HG03571 (cell line): Measurements from ENCODE around the gene EPN3.

Source experiments
- ATAC-seq: cut with Tn5 transposase; IDR thresholded peaks from one replicate; pipeline ENCODE4 v1.9.1; 2021; ENCODE audit not compliant: unreplicated experiment

Gene EPN3

GRCh38 chr17:50508573-50509460 lies 23.7 kb upstream of the EPN3 start:
- ATAC-seq = no peak

- peak; percentile 80 for ATAC-seq
These were observed 21.5 kb upstream of the EPN3 start for GRCh38 chr17:50511058-50511457.

DNA sequence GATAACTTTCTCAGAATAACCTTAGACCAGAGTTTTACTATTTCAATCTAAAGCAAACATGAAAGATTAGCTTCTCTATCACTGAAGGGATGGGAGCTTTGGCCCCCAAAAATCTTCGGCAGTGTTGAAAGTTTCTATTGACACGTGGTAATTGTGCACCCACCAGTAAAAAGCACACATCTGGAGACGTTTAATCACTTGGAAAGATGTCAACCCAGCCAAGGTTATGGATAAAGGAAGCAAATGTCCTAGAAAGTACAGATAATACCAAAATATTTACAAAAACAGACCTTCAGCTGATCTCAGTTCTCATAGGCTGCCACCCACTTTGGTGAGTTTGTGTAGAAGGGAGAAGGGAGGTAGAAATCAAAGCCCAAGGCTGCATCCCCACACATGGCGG lies 19.0 kb upstream of the EPN3 start:
- no peak for ATAC-seq

GRCh38 chr17:50514388-50514787 lies 18.1 kb upstream of the EPN3 start:
- no peak for ATAC-seq

DNA sequence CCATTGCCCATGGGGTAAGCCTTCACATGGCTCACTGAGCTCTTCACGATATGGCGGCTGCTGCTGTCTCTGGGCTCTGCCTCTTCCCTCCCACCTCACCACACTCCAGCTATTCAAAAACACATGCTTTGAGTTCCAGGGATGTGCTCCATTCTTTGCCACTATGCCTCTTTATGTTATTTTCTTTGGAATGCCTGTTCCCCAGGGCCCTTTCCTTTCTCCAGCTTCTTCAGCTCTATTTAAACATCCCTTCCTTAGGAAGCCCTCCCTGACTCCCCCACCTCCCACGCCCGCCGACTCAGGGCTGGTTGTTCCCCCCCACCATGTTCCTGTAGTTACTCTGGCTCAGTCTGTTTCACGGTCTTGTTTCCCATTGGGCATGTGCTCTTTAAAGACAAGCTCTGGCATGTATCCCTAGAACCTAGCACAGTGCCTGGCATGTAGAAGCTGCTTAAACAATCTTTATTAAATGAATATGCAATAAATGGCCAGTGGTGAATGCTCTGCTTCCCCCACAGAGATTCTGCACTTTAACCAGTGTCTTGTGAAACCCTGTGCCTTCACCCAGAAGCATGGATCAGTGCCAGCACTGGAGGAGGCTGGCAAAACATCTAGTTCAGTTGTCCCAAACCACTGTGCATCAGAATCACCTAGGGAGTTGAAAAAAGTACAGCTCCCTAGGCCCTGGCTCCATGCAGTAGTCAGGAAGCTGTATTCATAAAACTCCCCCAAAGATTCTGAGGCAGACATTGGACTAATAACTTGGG lies 17.4 kb upstream of the EPN3 start:
- no peak for ATAC-seq

DNA sequence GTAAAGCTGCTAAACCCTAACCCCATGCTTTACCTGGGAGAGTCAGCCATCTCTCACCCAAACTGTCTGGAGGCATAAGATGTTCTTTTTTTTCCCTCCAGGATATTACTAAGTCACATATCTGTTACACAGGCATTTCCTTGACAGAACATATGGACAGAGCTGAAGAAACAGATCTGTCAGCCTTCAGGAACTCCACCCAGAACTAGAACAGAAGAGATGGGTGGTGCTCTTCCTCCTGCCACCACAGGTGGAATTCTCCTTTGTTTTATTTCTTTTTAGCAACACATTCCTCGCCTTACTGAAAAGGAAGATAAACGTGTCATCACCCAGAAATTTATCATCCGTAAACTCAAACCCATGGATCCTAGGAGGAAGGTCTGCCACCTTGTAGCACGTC lies 15.5 kb upstream of the EPN3 start:
- no peak for ATAC-seq

- ATAC-seq = no peak
These were observed 14.8 kb upstream of the EPN3 start for GRCh38 chr17:50517504-50518383.

- ATAC-seq = no peak
These were observed 14.0 kb upstream of the EPN3 start for GRCh38 chr17:50518384-50519023.

GRCh38 chr17:50519141-50519834 lies 13.2 kb upstream of the EPN3 start:
- no peak for ATAC-seq

- ATAC-seq = no peak
These were observed 12.1 kb upstream of the EPN3 start for GRCh38 chr17:50520483-50520882.

DNA sequence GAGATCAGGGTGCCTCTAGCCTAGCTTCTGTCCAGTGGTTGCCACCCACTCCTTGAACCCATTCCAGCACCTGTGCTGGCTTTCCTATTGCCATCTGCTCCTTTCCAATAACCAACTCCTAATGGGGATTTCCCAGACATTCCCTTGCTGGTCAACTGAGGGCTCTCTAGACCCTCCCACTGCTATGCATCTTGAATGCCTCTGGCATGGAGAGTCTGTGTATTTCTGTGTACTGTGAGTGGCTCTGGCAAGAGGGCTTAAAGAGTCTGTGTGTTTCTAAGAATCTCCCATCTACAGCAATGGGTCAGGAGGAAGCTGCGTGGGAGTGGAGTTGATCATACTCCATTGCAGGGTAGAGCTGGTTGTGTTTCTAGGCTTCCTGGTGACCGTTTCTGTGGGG lies 11.0 kb upstream of the EPN3 start:
- no peak for ATAC-seq

DNA sequence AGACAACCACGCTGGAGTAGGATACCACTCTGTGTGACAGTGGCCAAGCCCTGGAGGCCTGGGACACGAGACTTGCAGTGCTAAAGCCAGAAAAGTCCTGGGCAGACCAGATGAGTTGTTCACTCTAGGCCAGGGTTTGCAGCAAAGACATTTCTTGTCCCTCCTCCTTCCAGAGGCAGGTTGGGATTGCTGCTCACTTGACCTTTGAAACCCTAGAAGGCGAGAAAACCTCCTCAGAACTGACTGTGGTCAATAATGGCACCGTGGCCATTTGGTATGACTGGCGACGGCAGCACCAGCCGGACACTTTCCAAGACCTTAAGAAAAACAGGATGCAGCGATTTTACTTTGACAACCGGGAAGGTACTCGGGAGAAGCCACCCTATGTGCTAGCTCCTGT lies 9.8 kb upstream of the EPN3 start:
- no peak for ATAC-seq

GRCh38 chr17:50523208-50523607 lies 9.3 kb upstream of the EPN3 start:
- no peak for ATAC-seq

DNA sequence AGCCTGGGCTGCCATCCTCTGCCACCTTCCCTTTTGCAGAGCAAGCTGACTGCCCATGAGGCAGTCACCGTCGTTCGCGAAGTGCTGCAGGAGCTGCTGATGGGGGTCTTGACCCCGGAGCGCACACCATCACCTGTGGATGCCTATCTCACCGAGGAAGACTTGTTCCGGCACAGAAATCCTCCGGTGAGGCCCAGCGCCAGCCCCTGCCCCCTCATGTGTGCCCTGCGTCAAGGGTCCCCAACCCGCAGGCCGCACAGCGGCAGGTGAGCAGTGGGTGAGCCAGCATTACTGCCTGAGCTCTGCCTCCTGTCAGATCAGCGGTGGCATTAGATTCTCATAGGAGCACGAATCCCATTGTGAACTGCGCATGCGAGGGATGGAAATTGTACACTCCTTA lies 7.7 kb upstream of the EPN3 start:
- ATAC-seq = no peak

- ATAC-seq = no peak
These were observed 5.3 kb upstream of the EPN3 start for GRCh38 chr17:50527155-50527762.

GRCh38 chr17:50527949-50528474 lies 4.5 kb upstream of the EPN3 start:
- no peak for ATAC-seq

DNA sequence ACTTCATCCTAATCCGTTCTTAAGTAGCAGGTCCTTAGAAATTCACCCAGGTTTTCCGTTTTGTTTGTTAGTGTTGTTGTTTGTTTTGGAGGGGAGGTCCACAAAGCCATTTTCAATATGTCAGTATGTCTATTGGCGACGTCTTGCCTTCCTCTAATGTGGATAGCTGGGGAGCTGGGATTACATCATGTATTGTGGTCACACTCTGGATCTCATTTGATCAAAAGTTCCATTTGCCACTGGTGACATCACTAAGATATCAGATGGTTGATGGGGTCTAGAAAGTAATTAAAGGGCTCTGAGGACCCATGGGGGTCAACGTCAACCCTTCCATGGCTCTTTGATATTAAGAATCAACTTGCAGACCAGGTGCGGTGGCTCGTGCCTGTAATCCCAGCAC lies 2.7 kb upstream of the EPN3 start:
- ATAC-seq = no peak

DNA sequence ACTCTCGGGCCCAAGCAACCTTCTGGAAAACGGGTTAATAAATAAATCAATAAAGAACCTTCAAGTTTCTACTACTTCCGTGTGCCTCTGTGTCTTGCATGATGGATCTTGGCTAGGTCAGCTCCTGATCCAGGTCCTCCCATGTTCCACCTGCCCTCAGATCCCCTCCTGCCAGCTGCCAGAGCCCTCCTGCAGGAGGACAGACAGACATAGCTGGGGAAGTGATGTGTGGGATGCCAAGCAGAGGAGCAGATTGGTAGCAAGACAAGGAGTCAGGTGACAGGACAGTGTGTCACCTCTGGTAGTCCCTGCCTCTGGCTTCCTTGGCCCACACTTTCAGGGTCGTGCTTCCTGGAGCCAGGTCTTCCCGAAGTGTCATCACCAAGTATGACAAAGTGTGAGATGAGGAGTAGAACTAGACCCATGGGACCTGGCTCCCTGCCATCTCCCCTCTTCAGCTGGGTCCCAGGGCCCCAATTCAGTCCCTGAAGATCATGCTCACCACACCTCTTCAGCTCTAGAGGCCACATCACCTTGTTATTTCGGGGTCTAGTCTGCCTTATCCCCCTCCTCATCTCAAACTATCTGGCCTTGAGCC lies 1.0 kb upstream of the EPN3 start:
- no peak for ATAC-seq

- no peak for ATAC-seq
These were observed 650 bp downstream of the EPN3 start for GRCh38 chr17:50533185-50533584.
